Mesenchymal stem cell (in vitro differentiated cells and primary cell): ENCODE data around the gene C6orf132.

Experiments used
- DNase-seq: peaks from one replicate; pipeline ENCODE4 v3.0.0-alpha.2; 2013
- H2AFZ ChIP-seq: one replicate; pipeline ENCODE4 v1.6.1; 2013; ENCODE audit warnings: low read depth, mild to moderate bottlenecking, control low read depth, inconsistent platforms, low read length, moderate library complexity
- H2AK5ac ChIP-seq: 2 replicates; pipeline ENCODE4 v1.6.1; 2013; ENCODE audit warnings: low read length, moderate library complexity, mild to moderate bottlenecking, inconsistent platforms; ENCODE audit not compliant: severe bottlenecking
- H2BK120ac ChIP-seq: one replicate; pipeline ENCODE4 v1.6.1; 2013; ENCODE audit warnings: low read depth, mild to moderate bottlenecking, inconsistent platforms, low read length, moderate library complexity
- H2BK12ac ChIP-seq, 2 experiments: one replicate each; pipeline ENCODE4 v1.6.1; 2013; ENCODE audit warnings: inconsistent platforms in 2 of 2, low read length in 2 of 2, mild to moderate bottlenecking in 2 of 2, moderate library complexity in 2 of 2, control low read depth in 1 of 2
- H2BK15ac ChIP-seq: one replicate; pipeline ENCODE4 v1.6.1; 2013; ENCODE audit warnings: mild to moderate bottlenecking, low read depth, inconsistent platforms; ENCODE audit not compliant: poor library complexity, severe bottlenecking
- H2BK5ac ChIP-seq: 2 replicates; pipeline ENCODE4 v1.6.1; 2013; ENCODE audit warnings: low read depth, mild to moderate bottlenecking, low read length, control low read depth, inconsistent platforms; ENCODE audit not compliant: poor library complexity, severe bottlenecking
- H3K14ac ChIP-seq, 2 experiments: one replicate each; pipeline ENCODE4 v1.6.1; 2013; ENCODE audit warnings: inconsistent platforms in 2 of 2, low read length in 2 of 2, control low read depth in 1 of 2, mild to moderate bottlenecking in 1 of 2, moderate library complexity in 1 of 2
- H3K18ac ChIP-seq, 2 experiments: one replicate each; pipeline ENCODE4 v1.6.1; 2013; ENCODE audit warnings: inconsistent platforms in 2 of 2, low read length in 2 of 2, control low read depth in 1 of 2, low read depth in 1 of 2, mild to moderate bottlenecking in 1 of 2
- H3K23ac ChIP-seq, 2 experiments: one replicate each; pipeline ENCODE4 v1.6.1; 2013; ENCODE audit warnings: inconsistent platforms in 2 of 2, low read length in 2 of 2, mild to moderate bottlenecking in 2 of 2, moderate library complexity in 2 of 2, control low read depth in 1 of 2
- H3K27ac ChIP-seq: 2 replicates; pipeline ENCODE4 v1.5.1; 2013; ENCODE audit warnings: mild to moderate bottlenecking, moderate library complexity, low read length, control low read depth, inconsistent platforms; ENCODE audit not compliant: poor library complexity, severe bottlenecking
- H3K27me3 ChIP-seq, 2 experiments: 2 replicates each; pipeline versions ENCODE4 v1.6.1 to v1.7.0; 2013; ENCODE audit warnings: low read length in 2 of 2, mild to moderate bottlenecking in 2 of 2, moderate library complexity in 2 of 2, control low read depth in 1 of 2, inconsistent platforms in 1 of 2; ENCODE audit not compliant: control insufficient read depth in 1 of 2, insufficient read depth in 1 of 2
- H3K36me3 ChIP-seq, 2 experiments: 2 replicates each; pipeline versions ENCODE4 v1.6.1 to v1.7.0; 2013; ENCODE audit warnings: low read length in 2 of 2, control low read depth in 1 of 2, inconsistent platforms in 1 of 2, low read depth in 1 of 2, mild to moderate bottlenecking in 1 of 2; ENCODE audit not compliant: insufficient read depth in 2 of 2, control insufficient read depth in 1 of 2
- H3K4ac ChIP-seq, 2 experiments: one replicate each; pipeline ENCODE4 v1.6.1; 2013; ENCODE audit warnings: inconsistent platforms in 2 of 2, low read length in 2 of 2, mild to moderate bottlenecking in 2 of 2, moderate library complexity in 2 of 2, control low read depth in 1 of 2, low read depth in 1 of 2
- H3K4me1 ChIP-seq: 2 replicates; pipeline ENCODE4 v1.6.1; 2013; ENCODE audit warnings: low read depth, low read length, control low read depth; ENCODE audit not compliant: control insufficient read depth, insufficient read depth
- H3K4me2 ChIP-seq: 2 replicates; pipeline ENCODE4 v1.6.1; 2013; ENCODE audit warnings: low read length, mild to moderate bottlenecking, inconsistent platforms; ENCODE audit not compliant: poor library complexity, severe bottlenecking
- H3K4me3 ChIP-seq, 2 experiments: 2 replicates each; pipeline versions ENCODE4 v1.5.1 to v1.7.0; 2013; ENCODE audit warnings: low read length in 2 of 2, mild to moderate bottlenecking in 2 of 2, control low read depth in 1 of 2, low read depth in 1 of 2; ENCODE audit not compliant: insufficient read depth in 1 of 2
- H3K79me1 ChIP-seq: replicated peaks from 2 replicates; pipeline ENCODE4 v1.6.1; 2013; ENCODE audit warnings: mild to moderate bottlenecking, control low read depth, low read length, inconsistent platforms; ENCODE audit not compliant: poor library complexity, severe bottlenecking
- H3K9ac ChIP-seq: 2 replicates; pipeline ENCODE4 v1.7.0; 2013; ENCODE audit warnings: mild to moderate bottlenecking, low read length, moderate library complexity
- H3K9me3 ChIP-seq: 2 replicates; pipeline ENCODE4 v1.7.0; 2013; ENCODE audit warnings: mild to moderate bottlenecking, low read length; ENCODE audit not compliant: control insufficient read depth
- H4K8ac ChIP-seq: one replicate; pipeline ENCODE4 v1.6.1; 2013; ENCODE audit warnings: inconsistent platforms, mild to moderate bottlenecking, low read length, moderate library complexity
- H4K91ac ChIP-seq: one replicate; pipeline ENCODE4 v1.6.1; 2013; ENCODE audit warnings: mild to moderate bottlenecking, low read length, inconsistent platforms
- WGBS: methylation state at CpG from one replicate; pipeline ENCODE4 v1.1.7; 2013; ENCODE audit warnings: mixed read lengths; 5-methylcytosine and 5-hydroxymethylcytosine counted together

The C6orf132 gene

DNA sequence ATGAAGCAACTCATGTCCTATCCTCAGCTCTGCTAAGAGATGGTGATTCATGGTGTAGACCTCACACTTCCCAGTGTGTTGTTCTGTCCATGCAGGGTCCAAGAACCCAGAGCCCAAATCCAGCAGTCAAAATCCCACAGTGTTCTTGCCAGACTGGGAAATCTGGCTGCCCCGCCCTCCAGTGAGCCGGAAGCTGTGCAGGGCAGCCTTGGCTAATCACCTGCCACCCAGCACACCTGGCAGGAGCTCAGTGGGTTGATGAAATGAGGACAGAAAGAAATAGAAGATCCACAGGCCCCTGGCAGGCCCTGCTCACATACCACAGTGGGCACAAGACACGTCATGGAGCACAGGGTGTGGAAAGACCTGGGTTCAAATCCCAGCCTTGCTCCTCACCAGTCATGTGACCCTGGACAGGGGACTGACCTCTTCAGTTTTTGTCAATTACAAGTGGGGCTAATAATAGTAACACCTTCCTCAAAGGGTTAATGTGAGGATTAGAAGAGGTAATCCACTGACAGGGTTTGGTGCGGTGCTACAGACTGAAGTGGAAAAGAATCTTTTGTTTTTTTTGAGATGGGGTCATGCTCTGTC is 17.1 kb upstream of the C6orf132 start:
- Histone ChIP-seq H3K4me3 (no peak overlapping the region), H3K4me2 (no peak overlapping the region), H3K23ac (peak overlapping the region in 1 of 2 experiments; percentile 83), H2AK5ac (no peak overlapping the region), H2BK15ac (no peak overlapping the region), H3K4me1 (peaks cover 10% of the 10 kb centered on the region), H2BK5ac (no peak overlapping the region), H3K27ac (no peak overlapping the region), H3K79me1 (no peaks in the 10 kb centered on the region), H3K9ac (no peak overlapping the region), H3K18ac (no peak overlapping the region), H4K8ac (no peak overlapping the region), H3K14ac (no peak overlapping the region), H3K9me3 (no peaks in the 10 kb centered on the region), H3K4ac (no peak overlapping the region), H4K91ac (no peak overlapping the region), H3K36me3 (no peaks in the 10 kb centered on the region), H2AFZ (no peak overlapping the region), H2BK120ac (no peak overlapping the region), H3K27me3 (peaks cover 0 to 5% of the 10 kb centered on the region in 2 experiments), H2BK12ac (no peak overlapping the region)
- DNase-seq = no peak
- WGBS = 71% methylated on average over 4 of the region's 4 CpGs

DNA sequence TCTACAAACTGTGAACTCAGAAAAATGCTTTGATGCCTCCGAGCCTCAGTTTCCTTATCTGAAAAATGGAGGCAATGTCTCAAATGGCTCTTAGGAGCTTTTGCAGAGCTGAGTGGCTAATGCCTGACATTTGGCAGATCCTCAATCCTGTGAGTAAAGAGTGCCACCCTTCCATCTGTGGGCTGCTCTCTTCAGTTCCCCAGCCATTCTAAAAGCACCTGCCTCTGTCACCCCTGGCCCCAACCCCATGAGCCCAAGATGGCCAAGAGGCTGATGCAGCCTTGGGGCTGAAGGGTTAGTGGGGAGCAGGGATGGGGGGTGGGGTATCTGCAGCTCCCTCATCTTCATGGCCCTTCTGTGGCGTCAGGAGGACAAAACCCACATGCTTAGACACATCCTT is 16.2 kb upstream of the C6orf132 start:
- Histone ChIP-seq H2AFZ (no peak overlapping the region), H3K9me3 (no peaks in the 10 kb centered on the region), H3K23ac (no peak overlapping the region), H3K4me2 (no peak overlapping the region), H3K18ac (no peak overlapping the region), H3K79me1 (no peaks in the 10 kb centered on the region), H3K4me3 (no peak overlapping the region), H3K27ac (no peak overlapping the region), H3K4me1 (peaks cover 7% of the 10 kb centered on the region), H3K4ac (peak overlapping the region in 1 of 2 experiments; percentile 13), H2BK120ac (no peak overlapping the region), H2BK12ac (no peak overlapping the region), H3K9ac (no peak overlapping the region), H3K27me3 (peaks cover 0 to 7% of the 10 kb centered on the region in 2 experiments), H2BK5ac (no peak overlapping the region), H2AK5ac (no peak overlapping the region), H4K8ac (no peak overlapping the region), H4K91ac (no peak overlapping the region), H3K36me3 (no peaks in the 10 kb centered on the region), H2BK15ac (no peak overlapping the region), H3K14ac (no peak overlapping the region)
- WGBS = 94% methylated on average over 1 of the region's 2 CpGs
- no peak for DNase-seq

DNA sequence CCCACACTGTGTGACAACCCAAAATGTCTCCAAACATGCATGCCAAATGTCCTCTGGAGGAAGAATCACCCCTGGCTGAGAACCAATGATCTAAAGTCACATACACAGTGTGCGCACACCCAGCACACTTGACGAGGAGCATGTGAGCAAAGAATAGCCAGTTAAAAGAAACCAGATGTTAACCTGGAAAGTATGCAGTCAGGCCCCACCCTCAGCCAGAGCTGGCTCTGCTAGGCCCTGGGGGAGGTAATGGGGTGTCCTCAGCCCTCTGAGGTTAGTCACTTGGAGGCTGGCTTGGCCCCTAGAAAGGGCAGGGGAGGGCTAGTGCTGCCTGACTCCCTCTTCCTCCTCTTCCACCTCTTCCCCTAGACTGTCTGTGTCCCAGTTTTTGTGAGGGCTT is 15.6 kb upstream of the C6orf132 start:
- WGBS = 87% methylated on average over 2 of the region's 2 CpGs
- Histone ChIP-seq H2AFZ (no peak overlapping the region), H3K4me1 (peaks cover 7% of the 10 kb centered on the region), H3K4me2 (no peak overlapping the region), H3K36me3 (no peaks in the 10 kb centered on the region), H3K27ac (no peak overlapping the region), H3K4ac (no peak overlapping the region), H3K23ac (peak overlapping the region in 1 of 2 experiments; percentile 43), H4K91ac (no peak overlapping the region), H2BK12ac (peak overlapping the region in 1 of 2 experiments; percentile 52), H2BK15ac (no peak overlapping the region), H3K18ac (no peak overlapping the region), H3K27me3 (peaks cover 0 to 10% of the 10 kb centered on the region in 2 experiments), H4K8ac (no peak overlapping the region), H2BK120ac (no peak overlapping the region), H3K9ac (no peak overlapping the region), H3K9me3 (no peaks in the 10 kb centered on the region), H2BK5ac (no peak overlapping the region), H3K79me1 (no peaks in the 10 kb centered on the region), H2AK5ac (no peak overlapping the region), H3K4me3 (no peak overlapping the region), H3K14ac (no peak overlapping the region)
- DNase-seq = peak; percentile 8

DNA sequence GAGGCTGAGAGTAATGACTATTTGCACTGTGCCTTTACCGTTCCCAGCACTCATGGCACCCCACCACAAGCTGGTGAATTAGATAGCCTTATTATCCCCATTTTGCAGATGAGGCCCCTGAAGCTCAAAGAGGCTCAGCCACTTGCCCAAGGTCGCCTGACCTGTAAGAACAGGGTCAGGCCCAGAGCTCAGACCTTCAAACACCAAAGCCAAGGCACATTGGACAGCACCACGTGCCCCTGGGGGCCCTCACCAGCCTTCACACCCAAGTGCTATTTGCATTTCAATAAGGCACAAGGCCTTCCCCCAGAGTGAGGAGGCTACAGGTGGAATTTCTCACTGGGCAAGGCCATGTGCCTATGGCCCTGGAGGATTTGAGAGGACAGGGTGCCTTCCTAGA is 14.2 kb upstream of the C6orf132 start:
- Histone ChIP-seq H3K4me3 (no peak overlapping the region), H3K9me3 (no peaks in the 10 kb centered on the region), H3K79me1 (no peaks in the 10 kb centered on the region), H3K4me2 (no peak overlapping the region), H3K27ac (no peak overlapping the region), H3K36me3 (no peaks in the 10 kb centered on the region), H2BK15ac (no peak overlapping the region), H3K14ac (no peak overlapping the region), H4K8ac (no peak overlapping the region), H3K9ac (no peak overlapping the region), H2BK120ac (no peak overlapping the region), H2BK5ac (no peak overlapping the region), H3K27me3 (peaks cover 0 to 10% of the 10 kb centered on the region in 2 experiments), H4K91ac (no peak overlapping the region), H3K4ac (no peak overlapping the region), H2AFZ (no peak overlapping the region), H3K4me1 (no peaks in the 10 kb centered on the region), H2BK12ac (peak overlapping the region in 1 of 2 experiments; percentile 25), H3K18ac (no peak overlapping the region), H3K23ac (peak overlapping the region in 1 of 2 experiments; percentile 51), H2AK5ac (no peak overlapping the region)
- 58% methylated on average over 3 of the region's 3 CpGs for WGBS
- no peak for DNase-seq
